HFFc6 (cell line): Measurements from ENCODE around the gene SUSD6. TPM values are rescaled to one million over a fixed set of nuclear protein-coding genes. Genes with fewer than 3 reads are reported as not detected.

Experiments
- DNase-seq: peaks from one replicate; pipeline ENCODE4 v3.0.0-alpha.2; 2018
- H3K27ac Mint-ChIP-seq: 2 replicates; pipeline ENCODE4 v1.8.0; 2020; ENCODE audit warnings: mild to moderate bottlenecking, mixed read lengths
- H3K27me3 Mint-ChIP-seq: 2 replicates; pipeline ENCODE4 v1.8.0; 2021; ENCODE audit warnings: mild to moderate bottlenecking, moderate library complexity, mixed read lengths; ENCODE audit not compliant: insufficient read depth
- H3K36me3 Mint-ChIP-seq: 2 replicates; pipeline ENCODE4 v1.8.0; 2021; ENCODE audit warnings: low read depth, mixed read lengths
- H3K4me1 Mint-ChIP-seq: 2 replicates; pipeline ENCODE4 v1.8.0; 2020; ENCODE audit warnings: low read depth, mixed read lengths
- H3K4me3 Mint-ChIP-seq: 2 replicates; pipeline ENCODE4 v1.8.0; 2020; ENCODE audit warnings: mild to moderate bottlenecking, moderate library complexity, mixed read lengths
- H3K9me3 Mint-ChIP-seq: 2 replicates; pipeline ENCODE4 v1.8.0; 2020; ENCODE audit warnings: mild to moderate bottlenecking, mixed read lengths
- total RNA-seq, 6 experiments: library from RNA; stranded (reverse); fragmentation: NEBNext Ultra II Directional; extraction: Animal tissue kit (Norgen Biotek cat#: 25700); gene quantifications; 2 replicates in 1 of 6; 3 replicates in 5 of 6; pipeline ENCODE4 v1.2.3, GENCODE V29; 2021
- TF ChIP-seq, protein P1 (sequence below): fragments of 200-600 bp; sonication (generic); IDR thresholded peaks from 2 replicates; pipeline ENCODE4 v1.5.0; 2021; ENCODE audit warnings: antibody characterized with exemption, mild to moderate bottlenecking

The SUSD6 gene
- total RNA-seq, 6 experiments from 2014 or later = 15.8 to 21.8 (median 17.9) TPM

DNA sequence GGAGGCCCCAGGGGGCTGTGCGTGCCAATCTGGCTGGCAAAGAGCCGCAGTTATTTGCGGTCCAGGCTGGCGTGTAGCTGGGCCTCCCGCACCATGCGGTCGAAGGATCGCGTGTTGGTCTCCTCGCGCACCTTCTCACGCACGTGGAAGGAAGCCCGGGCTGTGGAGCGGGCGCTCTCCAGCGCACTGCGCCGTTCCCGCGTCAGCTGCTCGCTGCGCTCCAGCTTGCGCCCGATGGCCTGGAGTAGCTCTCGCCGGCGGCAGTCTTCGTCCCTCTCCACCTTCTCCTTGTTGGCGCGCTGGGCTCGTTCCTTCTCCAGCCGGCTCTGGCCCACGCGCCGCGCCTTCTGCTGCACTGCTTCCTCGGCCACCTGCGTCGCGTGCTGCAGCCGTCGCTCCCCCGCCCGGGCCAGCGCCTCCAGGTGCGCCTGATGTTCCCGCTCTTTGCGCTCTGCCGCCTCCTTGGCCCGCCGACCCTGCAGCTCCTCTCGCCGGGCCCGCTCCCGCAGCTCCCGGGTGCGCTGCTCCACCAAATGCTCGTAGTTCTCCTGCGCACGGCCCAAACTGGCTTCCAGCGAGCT, 39.9 kb upstream of the SUSD6 start:
- no peak overlapping the region for H3K4me3 Mint-ChIP-seq
- H3K4me1 Mint-ChIP-seq = peaks cover 6% of the 10 kb centered on the region
- no peaks in the 10 kb centered on the region for H3K36me3 Mint-ChIP-seq
- H3K9me3 Mint-ChIP-seq = no peaks in the 10 kb centered on the region
- TF ChIP-seq, protein P1, sequence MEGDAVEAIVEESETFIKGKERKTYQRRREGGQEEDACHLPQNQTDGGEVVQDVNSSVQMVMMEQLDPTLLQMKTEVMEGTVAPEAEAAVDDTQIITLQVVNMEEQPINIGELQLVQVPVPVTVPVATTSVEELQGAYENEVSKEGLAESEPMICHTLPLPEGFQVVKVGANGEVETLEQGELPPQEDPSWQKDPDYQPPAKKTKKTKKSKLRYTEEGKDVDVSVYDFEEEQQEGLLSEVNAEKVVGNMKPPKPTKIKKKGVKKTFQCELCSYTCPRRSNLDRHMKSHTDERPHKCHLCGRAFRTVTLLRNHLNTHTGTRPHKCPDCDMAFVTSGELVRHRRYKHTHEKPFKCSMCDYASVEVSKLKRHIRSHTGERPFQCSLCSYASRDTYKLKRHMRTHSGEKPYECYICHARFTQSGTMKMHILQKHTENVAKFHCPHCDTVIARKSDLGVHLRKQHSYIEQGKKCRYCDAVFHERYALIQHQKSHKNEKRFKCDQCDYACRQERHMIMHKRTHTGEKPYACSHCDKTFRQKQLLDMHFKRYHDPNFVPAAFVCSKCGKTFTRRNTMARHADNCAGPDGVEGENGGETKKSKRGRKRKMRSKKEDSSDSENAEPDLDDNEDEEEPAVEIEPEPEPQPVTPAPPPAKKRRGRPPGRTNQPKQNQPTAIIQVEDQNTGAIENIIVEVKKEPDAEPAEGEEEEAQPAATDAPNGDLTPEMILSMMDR = no peak
- H3K27ac Mint-ChIP-seq = no peak overlapping the region
- no peak for DNase-seq
- peaks cover 64% of the 10 kb centered on the region for H3K27me3 Mint-ChIP-seq

DNA sequence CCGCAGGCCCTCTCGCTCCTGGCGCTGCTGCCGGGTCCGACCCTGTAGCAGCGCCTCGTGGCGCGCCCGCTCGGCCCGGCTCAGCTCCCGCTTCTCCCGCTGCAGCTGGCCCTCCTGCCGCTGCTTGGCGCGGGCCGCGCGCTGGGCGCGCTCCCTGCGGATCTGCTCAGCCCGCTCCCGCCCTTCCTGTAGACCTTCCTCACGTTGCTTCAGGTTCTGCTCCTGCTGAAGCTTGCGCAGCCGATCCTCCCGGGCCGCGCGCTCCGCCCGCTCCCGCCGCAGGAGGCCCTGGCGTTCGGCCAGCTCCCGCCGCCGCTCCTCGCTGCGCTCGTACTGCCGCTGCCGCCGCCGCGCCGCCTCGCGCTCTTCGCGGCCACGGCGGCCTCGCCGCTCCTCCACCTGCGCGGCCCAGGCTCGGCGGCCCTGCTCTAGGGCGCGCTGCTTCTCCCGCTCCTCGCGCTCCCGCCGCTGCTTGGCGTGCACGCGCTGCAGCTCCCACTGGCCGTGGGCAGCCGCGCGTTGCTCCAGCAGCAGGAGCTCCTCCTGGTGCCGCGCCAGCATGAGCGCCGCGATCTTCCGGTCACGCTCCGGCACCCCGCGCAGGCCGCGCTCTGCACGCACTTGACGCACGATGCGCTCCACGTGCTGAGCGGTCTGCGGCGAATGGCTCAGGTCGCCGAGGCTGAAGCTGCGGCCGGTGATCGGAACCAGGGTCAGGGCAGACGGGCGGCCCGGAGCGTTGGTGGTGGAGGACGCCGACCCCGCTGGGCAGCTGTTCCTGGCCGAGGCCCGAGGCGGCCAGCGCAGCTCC, 39.2 kb upstream of the SUSD6 start:
- no peak overlapping the region for H3K4me3 Mint-ChIP-seq
- H3K9me3 Mint-ChIP-seq = no peaks in the 10 kb centered on the region
- DNase-seq = no peak

DNA sequence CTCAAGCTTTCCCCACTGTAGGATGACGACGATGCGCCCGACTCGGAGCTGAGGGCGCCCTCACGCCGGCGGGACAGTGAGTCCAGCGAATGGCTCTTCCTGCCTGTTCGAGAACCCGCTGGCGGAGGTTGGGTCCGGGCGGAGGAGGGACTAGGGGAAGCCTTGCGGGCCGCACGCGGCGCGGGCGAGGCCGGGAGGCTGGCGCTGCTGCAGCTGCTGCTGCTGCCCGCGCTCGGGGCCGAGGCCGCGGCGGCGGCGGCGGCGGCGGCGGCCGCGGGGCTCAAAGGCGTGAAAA, 38.6 kb upstream of the SUSD6 start:
- DNase-seq = no peak
- Mint-ChIP-seq H3K4me3 (no peak overlapping the region), H3K4me1 (peaks cover 6% of the 10 kb centered on the region), H3K27me3 (peaks cover 55% of the 10 kb centered on the region), H3K36me3 (no peaks in the 10 kb centered on the region), H3K27ac (no peak overlapping the region), H3K9me3 (no peaks in the 10 kb centered on the region)
- TF ChIP-seq, protein P1 = no peak

More for the DNA sequence above, 39.2 kb upstream of the SUSD6 start:
- no peak overlapping the region for H3K27ac Mint-ChIP-seq
- TF ChIP-seq, protein P1 = no peak
- H3K36me3 Mint-ChIP-seq = no peaks in the 10 kb centered on the region
- H3K27me3 Mint-ChIP-seq = peaks cover 61% of the 10 kb centered on the region
- H3K4me1 Mint-ChIP-seq = peaks cover 6% of the 10 kb centered on the region

DNA sequence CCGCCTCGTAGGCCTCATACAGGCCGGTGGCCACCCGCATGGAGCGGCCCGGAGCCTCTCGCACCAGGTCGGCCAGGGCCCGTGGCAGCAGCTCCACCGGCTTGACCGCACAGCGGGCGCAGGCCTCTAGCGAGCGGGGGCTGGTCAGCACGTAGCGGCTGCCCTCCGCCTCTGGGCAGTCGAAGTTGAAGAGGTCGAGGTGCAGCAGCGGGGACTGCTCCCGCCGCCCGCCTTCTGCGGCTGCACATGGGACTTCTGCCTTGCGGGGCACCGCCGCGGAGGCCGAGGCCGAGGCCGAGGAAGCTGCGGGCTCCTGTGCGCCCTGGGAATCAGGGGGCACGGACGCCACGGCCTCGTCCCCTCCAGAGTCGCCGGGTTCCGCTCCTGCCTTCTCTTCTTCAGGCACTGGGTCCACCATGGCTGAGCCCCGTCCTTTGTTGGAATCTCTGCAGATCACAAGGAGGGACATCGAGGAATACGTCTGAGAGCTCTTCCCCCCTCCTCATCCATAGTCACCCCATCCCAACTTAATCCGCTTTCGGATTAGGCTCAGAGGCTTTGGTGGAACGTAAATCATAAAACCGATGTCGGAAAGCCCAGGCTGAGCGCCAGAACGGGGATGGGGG, 38.1 kb upstream of the SUSD6 start:
- no peak overlapping the region for H3K27ac Mint-ChIP-seq
- TF ChIP-seq, protein P1 = no peak
- no peak overlapping the region for H3K4me3 Mint-ChIP-seq
- no peaks in the 10 kb centered on the region for H3K9me3 Mint-ChIP-seq
- peaks cover 6% of the 10 kb centered on the region for H3K4me1 Mint-ChIP-seq
- DNase-seq = no peak
- peaks cover 50% of the 10 kb centered on the region for H3K27me3 Mint-ChIP-seq
- H3K36me3 Mint-ChIP-seq = no peaks in the 10 kb centered on the region

DNA sequence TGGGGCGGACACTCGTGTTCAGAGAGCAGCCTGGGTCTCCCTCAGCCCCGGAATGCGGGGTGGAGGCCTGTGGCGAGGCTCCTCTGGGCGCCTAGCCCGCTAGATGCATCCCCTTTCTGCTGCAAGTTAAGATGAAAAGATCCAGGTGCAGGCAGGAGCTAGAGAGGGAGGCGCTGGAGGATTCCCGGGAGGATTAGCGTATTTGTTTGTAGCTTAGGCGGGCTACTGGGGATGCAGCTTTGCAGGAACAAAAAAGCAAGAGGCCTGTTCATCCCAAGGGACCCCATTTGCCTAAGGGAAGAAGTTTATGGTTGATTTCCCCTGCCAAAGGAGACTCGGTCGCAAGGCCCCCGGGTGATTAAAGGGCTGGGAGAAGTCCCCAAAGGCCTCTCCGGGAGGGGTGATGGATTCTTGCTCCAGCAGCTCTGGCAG, 37.5 kb upstream of the SUSD6 start:
- H3K4me3 Mint-ChIP-seq = no peak overlapping the region
- H3K27ac Mint-ChIP-seq = no peak overlapping the region
- H3K9me3 Mint-ChIP-seq = no peaks in the 10 kb centered on the region
- TF ChIP-seq, protein P1 = no peak
- no peak for DNase-seq
- no peaks in the 10 kb centered on the region for H3K36me3 Mint-ChIP-seq
- H3K27me3 Mint-ChIP-seq = peaks cover 48% of the 10 kb centered on the region
- peaks cover 6% of the 10 kb centered on the region for H3K4me1 Mint-ChIP-seq
